ENCODE measurements around the gene ARVCF.
"Not testable (repeated sequence)": the region's sequence is repeated elsewhere in the genome, so short reads cannot be mapped to it uniquely, and the experiment has no call there.

ARVCF gene

GRCh38 chr22:19931514-19931913 is 85.1 kb downstream of the ARVCF start:
- no peak for DNase-seq

GRCh38 chr22:19930551-19931486 is 85.8 kb downstream of the ARVCF start:
- DNase-seq, result no peak

GRCh38 chr22:19929586-19930550 is 86.8 kb downstream of the ARVCF start:
- DNase-seq, result no peak

GRCh38 chr22:19928207-19928606 is 88.4 kb downstream of the ARVCF start:
- no peak for DNase-seq

GRCh38 chr22:19927696-19928095 is 88.9 kb downstream of the ARVCF start:
- no peak for DNase-seq

- not testable (repeated sequence) for DNase-seq
These were observed 90.6 kb downstream of the ARVCF start for GRCh38 chr22:19926028-19926427.

- no peak for DNase-seq
These were observed 92.6 kb downstream of the ARVCF start for GRCh38 chr22:19923914-19924513.

- DNase-seq, result no peak
These were observed 95.0 kb downstream of the ARVCF start for GRCh38 chr22:19921544-19922081.
